Activated gamma-delta T cell treated with anti-CD3 and anti-CD28 coated beads, Interleukin-2, amount 50 U/mL, for 16 hours (primary cell): Measurements from ENCODE around the gene QRICH2.
"Not testable (repeated sequence)": the region's sequence is repeated elsewhere in the genome, so short reads cannot be mapped to it uniquely, and the experiment has no call there.

ENCODE experiments used
- DNase-seq: peaks from one replicate; pipeline ENCODE4 v3.0.0-alpha.2; 2020; ENCODE audit warnings: low read depth

QRICH2 gene, protein sequence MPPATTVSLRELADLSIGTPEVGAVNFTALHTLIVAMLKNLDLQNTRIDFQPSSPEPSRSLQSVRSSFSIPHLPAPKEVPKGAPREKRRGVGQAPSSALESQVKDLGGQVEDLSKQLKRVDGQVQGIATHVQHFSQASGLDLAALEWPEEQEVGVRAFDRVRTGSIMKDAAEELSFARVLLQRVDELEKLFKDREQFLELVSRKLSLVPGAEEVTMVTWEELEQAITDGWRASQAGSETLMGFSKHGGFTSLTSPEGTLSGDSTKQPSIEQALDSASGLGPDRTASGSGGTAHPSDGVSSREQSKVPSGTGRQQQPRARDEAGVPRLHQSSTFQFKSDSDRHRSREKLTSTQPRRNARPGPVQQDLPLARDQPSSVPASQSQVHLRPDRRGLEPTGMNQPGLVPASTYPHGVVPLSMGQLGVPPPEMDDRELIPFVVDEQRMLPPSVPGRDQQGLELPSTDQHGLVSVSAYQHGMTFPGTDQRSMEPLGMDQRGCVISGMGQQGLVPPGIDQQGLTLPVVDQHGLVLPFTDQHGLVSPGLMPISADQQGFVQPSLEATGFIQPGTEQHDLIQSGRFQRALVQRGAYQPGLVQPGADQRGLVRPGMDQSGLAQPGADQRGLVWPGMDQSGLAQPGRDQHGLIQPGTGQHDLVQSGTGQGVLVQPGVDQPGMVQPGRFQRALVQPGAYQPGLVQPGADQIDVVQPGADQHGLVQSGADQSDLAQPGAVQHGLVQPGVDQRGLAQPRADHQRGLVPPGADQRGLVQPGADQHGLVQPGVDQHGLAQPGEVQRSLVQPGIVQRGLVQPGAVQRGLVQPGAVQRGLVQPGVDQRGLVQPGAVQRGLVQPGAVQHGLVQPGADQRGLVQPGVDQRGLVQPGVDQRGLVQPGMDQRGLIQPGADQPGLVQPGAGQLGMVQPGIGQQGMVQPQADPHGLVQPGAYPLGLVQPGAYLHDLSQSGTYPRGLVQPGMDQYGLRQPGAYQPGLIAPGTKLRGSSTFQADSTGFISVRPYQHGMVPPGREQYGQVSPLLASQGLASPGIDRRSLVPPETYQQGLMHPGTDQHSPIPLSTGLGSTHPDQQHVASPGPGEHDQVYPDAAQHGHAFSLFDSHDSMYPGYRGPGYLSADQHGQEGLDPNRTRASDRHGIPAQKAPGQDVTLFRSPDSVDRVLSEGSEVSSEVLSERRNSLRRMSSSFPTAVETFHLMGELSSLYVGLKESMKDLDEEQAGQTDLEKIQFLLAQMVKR (N-terminal part only)

DNA sequence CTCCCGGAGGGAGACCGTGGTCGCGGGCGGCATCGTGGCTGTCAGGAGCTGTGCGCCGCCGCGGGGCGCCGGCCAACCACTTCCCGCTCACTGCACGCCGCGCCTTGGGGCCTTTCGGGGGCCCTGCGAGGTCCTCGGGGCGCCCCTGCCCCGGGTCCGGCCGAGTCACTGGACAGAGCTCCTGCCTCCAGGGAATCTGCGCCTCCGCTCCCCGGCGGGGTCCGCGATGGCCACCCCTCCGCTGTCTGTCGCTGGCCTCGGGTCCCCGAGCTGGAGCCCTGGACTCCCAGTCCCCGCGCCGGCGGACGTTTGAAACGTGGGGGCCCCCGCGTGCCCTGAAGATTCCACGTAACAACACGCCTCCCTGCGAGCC lies at the start of gene QRICH2:
QRICH2 (minus strand) TSS at position 311 of the 373 bp plus-strand sequence; CDS start at position 33, 278 bp downstream.
- DNase-seq = no peak

DNA sequence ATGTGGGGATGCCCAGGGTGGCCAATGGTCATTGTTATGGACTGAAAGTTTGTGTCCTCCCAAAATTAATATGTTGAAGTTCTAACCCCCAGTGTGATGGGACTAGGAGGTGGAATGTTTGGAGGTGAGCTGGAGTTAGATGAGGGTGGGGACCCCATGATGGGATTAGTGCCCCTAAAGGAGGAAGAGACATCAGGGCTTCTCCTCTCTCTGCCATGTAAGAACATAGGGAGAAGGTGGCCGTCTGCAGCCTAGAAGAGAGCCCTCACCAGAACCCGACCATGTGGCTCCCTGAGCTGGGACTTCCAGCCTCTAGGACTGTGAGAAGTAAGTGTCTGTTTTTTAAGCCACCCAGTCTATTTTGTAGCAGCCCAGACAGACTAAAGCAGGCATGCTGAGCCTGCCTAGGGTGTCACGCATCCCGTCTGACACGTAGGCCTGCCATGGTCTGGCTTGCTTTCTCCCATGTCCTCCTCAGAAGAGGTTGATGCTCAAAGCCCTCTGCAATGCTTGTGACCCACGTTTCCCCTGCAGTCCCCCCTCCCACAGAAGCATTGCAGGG lies 49.6 kb upstream of the QRICH2 start:
- DNase-seq = no peak

DNA sequence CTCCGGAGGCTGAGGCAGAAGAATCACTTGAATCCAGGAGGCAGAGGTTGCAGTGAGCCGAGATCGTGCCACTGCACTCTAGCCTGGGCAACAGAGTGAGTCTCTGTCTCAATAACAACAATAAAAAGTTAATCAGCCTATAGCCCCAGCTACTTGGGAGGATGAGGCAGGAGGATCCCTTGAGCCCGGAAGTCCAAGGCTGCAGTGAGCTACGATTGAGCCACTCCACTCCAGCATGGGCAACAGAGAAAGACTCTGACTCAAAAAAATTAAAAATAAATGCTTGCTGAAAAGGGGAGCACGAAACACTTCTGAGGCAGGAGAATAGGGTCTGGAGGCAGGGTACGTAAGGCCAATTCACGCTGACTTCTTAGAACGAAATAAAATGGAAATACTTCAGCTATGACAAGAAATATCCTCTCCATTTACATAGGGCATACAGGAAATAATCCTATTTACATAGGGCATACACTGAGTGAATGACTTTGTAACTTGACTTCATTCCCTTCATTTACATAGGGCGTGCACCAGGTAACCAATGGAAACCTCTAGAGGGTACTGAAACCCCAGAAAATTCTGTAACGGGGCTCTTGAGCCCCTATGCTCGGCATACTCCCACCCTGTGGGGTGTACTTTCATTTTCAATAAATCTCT lies 48.9 kb upstream of the QRICH2 start:
- no peak for DNase-seq

DNA sequence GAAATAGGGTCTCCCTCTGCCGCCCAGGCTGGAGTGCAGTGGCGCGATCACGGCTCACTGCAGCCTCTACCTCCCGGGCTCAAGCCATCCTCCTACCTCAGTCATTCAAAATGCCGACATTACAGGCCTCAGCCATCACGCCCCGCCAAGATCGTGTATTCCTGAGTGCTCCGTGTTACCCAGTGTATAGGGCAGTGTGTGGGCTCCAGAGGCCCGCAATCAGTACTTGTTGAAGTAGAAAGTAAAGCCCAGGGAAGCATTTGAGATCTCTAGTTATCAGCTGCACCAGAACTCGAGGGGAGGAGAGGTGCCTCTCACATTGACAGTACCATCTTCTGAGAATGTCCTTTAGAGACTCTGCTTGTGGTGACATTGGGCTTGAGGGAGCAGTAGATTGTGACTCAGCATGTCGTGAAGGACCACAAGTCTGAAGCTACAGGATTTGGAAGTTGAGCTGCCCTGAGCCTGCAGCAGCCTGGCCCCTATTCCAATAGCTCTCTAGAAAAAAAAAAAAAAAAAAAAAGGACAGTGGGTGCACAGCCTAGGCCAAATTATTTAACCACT lies 46.8 kb upstream of the QRICH2 start:
- no peak for DNase-seq

DNA sequence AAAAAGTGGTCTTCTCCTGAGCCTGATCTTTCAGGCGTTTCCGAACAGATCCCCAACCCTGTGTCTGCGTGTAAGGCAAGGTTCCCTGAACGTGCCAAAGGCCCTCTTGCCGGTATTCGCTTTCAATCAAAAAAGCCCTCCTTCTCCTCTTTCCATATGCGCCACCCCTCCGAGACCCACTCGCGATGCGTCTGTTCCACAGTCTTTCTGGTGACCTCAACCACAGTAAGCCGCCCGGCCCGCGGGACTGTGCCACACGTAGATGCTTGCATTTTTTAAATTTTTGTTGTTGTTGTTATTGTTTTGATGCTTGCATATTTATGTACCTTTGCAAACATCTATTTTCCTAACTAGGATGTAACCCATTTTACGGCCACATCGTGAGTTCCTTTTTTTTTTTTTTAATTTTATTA lies 46.2 kb upstream of the QRICH2 start:
- no peak for DNase-seq

DNA sequence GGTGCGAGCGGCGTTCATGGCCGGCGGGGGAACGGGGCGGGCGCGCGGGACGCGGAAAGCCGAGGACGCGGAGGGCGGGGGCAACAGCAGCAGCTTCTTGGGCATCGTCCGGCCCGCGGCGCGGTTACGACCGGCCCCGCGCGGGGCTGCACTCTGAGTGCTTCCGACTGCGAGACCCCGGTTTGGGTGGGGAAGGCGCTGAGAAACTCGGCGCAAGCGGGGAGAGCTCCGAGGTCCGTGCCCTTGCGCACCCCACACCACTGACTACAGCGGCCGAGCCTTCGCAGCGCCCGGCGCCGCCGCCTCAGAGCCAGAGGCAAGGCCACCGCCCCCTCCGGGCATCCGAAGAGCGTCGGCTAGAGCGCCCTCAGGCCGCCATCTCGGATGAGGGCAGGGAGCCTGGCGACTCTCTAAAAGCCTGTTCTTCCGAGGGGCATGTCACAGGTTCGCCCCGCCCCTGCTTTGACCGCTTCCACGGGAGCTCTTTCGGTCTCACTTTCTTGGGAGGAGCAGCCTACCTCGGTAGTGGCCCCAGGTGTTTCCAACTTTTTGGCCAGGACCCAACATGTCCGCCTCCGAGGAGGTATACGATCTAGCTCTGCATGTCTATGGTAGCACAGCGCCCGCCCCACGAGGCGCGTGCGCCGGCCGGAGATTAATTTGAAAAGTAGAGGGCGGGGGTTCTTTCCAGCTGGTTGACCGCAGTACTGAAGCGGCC lies 45.7 kb upstream of the QRICH2 start, which contains the start of gene PRPSAP1:
PRPSAP1 (minus strand) TSS at position 318 of the 718 bp plus-strand sequence; CDS start at position 105, 213 bp downstream.
- DNase-seq = peak; percentile 68

DNA sequence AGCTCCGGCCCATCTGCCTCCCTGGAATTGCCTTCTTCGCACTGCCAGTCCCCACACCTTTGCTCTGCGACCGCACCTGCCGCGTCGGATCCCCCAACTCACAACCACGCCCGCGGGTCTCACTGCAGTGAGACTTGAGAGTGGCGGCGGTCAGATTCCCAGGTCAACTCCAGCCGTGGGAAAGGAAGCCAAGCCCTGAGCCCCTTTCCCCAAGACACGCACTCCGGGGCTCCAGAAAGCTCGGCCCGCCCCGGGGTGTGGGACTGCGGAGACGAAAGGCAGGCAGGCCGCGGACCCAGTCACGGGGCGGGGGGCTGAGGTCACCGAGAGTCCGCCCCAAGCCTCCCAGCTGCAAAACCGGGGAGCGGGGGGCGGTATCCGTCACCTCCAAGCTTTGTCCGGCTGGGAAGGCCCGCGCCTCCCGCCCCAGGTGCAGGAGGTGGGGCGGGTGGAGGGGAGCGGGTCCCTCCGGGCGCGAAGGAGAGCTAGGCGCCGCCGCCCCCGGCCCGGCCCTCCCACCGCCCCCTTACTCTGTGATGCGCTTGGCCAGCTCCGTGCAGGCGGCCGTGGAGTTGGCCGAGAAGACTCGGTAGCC lies 45.0 kb upstream of the QRICH2 start:
- DNase-seq = no peak

DNA sequence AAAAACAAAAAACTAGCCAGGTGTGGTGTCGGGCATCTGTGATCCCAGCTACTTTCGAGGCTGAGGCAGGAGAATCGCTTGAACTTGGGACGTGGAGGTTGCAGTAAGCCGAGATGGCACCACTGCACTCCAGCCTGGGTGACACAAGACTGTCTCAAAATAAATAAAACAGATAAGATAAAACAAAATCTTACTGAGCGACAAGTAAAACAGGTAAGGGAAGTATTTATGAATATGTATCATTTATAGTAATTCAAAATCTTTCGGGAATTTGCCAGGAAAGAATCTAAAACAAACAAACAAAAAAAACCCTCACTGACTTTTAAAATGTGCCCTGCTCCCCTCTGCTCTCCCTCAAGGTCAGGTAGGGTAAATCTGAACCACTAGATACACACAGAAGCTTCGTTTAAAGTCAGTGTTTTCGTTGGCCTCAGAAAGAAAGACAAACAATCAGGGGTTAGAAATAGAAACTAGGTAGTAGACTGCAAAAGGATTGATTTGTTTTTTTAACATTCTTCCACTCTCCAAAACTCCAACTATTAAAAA lies 43.5 kb upstream of the QRICH2 start:
- no peak for DNase-seq

DNA sequence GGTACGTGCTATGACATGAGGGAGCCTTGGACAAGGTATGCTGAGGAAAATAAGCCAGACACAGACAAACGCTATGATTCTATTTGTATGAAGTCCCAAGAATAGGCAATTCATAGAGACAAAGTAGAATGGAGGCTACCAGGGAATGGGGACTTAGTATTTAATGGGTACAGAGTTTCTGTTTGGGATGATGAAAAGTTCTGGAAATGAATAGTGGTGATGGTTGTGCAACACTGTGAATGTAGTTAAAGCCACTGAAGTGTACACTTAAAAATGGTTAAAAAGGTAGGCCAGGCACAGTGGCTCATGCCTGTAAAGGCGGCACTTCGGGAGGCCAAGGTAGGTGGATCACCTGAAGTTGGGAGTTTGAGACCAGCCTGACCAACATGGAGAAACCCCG lies 42.4 kb upstream of the QRICH2 start:
- DNase-seq = no peak

DNA sequence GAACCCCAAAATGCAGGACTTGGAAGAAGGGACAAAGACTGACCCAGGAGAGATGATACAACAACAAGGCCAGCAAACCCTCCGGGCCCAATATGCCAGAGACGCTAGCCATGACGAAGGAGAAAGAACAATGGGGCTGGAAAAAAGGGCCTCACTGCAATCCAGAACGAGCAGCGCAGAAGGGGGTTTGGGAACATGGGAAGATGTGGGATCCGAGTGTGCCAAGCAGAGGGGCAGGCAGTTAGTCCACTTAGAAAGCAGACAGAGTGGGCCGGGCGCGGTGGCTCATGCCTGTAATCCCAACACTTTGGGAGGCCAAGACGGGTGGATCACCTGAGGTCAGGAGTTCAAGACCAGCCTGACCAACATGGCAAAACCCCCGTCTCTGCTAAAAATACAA lies 38.9 kb upstream of the QRICH2 start:
- not testable (repeated sequence) for DNase-seq

DNA sequence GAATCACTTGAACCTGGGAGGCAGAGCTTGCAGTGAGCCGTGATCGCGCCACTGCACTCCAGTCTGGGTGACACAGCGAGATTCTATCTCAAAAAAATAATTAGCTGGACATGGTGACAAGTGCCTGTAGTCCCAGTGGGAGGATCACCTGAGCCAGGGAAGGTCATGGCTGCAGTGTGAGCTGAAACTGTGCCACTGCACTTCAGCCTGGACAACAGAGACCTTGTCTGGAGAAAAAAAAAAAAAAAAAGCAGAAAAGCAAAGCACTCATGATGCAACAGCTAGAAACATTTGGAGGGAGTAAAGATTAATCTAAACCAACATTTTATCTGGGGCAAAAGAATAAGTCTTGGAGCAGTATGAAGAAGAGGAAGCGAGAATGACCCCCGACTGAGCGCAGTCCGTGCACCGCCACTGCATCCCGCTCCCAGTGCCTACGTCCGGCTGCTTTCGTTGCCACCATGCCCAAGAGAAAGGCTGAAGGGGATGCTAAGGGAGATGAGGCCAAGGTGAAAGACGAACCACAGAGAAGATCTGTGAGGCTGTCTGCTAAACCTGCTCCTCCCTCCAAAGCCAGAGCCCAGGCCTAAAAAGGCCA lies 37.4 kb upstream of the QRICH2 start:
- no peak for DNase-seq

DNA sequence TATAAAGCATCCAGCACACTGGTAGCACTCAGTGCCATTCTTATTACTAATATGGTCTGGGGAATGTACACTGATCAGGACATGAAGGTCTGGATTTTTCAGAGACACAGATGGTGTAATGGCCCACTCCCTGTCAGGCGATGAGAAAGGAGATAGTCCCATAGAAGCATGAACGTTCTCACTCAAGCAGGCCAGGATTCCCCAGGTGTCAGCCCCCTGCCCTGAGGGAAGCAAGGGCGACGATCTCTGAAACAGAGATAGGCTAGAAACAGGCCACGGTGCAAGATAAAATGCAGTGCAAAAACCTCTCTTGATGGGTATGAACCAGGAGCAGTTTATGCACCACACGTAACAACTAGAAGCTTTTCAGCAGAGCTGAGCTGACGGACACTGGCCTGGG lies 35.0 kb upstream of the QRICH2 start:
- no peak for DNase-seq

DNA sequence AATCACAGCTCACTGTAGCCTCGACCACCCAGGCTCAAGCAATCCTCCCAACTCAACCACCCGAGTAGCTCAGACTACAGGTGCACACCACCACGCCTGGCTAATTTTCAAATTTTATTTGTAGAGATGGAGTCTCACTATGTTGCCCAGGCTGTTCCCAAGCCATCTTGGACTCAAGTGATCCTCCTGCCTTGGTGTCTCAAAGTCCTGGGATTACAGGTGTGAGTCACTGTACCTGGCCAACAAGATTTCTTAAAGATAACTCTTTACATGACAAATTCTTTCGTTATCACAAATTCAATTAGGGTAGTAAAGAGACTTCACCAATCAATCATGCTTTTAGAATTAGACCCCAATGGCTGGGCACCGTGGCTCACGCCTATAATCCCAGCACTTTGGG lies 33.2 kb upstream of the QRICH2 start:
- DNase-seq = no peak

DNA sequence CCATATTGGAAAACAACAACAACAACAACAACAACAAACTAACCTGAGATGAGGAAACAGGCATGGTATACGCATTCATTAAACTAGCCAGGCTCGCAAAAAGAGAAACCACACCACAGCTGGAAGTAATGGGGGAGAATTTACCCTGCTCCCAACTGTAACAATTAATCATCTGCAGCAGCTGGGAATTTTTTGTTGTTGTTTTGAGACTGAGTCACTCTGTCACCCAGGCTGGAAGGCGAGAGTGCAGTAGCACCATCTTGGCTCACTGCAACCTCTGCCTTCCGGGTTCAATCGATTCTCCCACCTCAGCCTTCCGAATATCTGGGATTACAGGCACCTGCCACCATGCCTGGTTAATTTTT lies 29.3 kb upstream of the QRICH2 start:
- no peak for DNase-seq

DNA sequence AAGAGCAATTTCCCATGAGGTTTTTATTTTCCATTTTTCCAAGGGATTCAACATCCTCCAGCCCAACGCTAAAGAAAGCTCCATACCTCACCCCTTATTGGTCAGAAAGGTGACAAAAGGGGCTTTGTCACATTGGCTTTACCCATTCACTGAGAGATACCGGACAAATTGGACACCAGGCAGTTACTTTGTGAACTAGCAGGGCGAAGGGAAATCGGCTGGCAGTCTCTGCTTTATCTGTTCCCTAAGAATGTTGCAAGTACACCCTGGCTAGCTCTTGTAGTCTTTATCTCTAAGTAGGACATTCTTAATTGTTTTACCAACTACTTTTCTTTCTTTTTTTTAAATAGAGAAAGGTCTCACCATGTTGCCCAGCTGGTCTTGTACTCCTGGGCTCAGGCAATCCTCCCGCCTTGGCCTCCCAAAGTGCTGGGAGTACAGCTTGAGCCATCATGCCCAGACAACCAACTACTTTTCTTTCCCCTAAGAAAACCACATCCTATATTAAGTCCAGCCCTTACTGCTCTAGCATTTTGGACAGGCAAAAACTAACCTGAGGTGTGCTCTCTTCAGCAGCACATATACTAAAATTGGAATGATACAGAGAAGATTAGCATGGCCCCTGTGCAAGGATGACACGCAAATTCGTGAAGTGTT lies 28.8 kb upstream of the QRICH2 start:
- DNase-seq = no peak

DNA sequence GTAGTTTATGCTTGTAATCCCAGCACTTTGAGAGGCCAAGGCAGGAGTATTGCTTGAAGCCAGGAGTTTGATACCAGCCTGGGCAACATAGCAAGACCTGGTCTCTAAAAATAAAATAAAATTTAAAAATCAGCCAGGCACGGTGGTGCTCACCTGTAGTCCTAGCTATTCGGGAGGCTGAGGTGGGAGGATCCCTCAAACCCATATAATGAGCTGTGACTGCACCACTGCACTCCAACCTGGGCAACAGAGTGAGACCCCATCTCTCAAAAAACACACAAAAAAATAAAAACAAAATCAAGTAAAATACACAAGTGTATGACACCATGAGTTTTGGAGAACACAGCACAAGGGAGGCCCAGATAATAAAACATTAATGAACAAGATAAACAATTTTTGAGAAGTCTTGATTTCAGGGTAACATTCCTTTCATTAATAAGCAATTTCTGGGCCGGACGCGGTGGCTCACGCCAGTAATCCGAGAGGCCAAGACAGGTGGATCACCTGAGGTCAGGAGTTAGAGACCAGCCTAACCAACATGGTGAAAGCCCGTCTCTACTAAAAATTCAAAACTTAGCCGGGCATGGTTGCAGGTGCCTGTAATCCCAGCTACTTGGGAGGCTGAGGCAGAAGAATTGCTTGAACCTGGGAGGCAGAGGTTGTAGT lies 27.8 kb upstream of the QRICH2 start:
- no peak for DNase-seq

DNA sequence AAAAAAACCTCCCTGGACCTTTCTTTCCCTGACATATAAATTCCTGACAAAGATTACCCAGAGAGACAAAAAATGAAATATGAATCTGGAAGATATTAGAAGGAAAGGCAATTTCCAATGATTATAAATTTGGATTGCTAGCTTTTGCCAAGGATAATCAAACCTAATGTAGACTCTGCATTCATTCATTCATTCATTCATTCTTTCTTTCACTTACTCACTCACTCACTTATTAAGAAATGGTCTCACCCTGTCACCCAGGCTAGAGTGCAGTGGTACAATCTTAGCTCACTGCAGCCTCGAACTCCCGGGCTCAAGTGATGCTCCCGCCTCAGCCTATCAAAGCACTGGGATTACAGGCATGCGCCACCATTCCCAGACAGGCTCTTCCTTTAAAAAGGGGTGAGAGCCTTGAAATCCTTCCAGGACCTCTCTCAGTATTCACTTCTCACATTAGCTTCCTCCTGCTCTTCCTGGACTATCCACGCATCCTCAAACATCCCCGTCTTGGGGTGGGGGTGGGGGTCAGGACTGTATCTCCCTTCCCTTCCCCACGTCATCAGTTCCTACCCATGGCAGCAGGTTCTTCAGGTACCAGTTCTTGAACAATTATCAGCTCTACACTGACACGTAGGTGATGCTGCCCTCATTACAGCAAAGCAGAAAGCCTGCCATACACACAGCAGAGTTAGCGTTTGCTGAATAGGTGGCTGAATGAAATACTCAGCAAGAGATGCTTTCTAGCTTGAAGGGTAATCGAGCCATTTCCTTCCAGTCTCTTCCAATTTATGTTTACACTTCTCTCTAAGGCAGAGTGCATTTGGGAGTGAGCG lies 25.8 kb upstream of the QRICH2 start:
- no peak for DNase-seq
